Measurements from ENCODE around the gene PLAA.

PLAA gene

DNA sequence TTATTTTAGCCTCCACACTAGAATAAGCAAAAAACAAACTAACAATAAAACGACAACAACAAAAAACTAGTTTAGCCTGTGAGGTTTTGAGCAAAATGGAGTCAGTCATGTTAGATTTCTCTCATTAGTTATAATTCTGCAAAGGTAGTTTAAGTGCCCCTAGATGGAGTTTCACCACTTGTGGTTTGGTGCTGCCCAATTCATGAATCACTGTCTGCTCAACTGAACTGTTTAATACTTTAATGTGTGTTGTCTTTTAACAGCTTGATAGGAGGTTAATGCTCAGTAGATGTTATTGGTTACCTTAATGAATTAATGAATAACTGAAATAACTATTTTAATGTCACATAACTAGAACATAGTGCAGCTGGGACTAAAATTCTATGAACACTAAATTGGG is 3.5 kb upstream of the PLAA start:
- CTCF ChIA-PET = interaction anchor here (0.6 kb wide), 1 partner anchor 79 kb away, joined by 3 read pairs; no protein-coding TSS in a partner anchor

DNA sequence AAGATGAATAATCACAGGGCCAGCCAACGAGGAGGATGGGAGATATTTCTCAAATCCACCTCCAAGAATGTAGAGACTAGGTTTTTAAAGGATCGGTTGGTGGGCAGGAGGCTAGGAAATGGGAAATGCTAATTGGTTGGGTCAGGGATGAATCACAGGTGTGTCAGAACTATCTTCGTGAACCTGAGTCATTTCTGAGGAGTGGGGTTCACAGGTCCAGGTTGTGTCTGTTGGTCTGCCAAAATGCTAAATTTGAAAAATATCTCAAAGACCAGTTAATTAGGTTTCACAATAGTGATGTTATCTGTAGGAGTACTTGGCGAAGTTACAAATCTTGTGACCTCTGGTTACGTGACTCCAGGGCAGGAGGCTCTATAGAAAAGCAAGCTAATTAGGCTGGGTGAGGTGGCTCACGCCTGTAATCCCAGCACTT is 2.6 kb upstream of the PLAA start:
- CTCF ChIA-PET = no interaction called here
- POLR2A ChIA-PET = interaction anchor here (1.0 kb wide), 1 partner anchor 58 kb away, joined by 3 read pairs; the partner anchor contains the start of gene CAAP1
- Histone ChIP-seq H3K9me3 (ENCODE audit: control insufficient read depth, insufficient read depth, low read depth, low read length) (no peaks in the 10 kb centered on the region), H3K36me3 (ENCODE audit: control insufficient read depth in 2 of 2, insufficient read depth in 1 of 2, low read length in 2 of 2) (no peaks in the 10 kb centered on the region; a peak in 1 of 3 replicates), H3K27ac (ENCODE audit: extremely low read depth, low read depth, low read length) (no peak overlapping the region), H3K4me3 (ENCODE audit: low read depth, low read length) (no peak overlapping the region), H3K4me1 (ENCODE audit: control insufficient read depth, insufficient read depth, low read length) (peaks cover 13% of the 10 kb centered on the region)
- TF ChIP-seq ZNF366 (tag by site-specific recombination; conservative IDR thresholded peaks at IDR 0.05) (0 out of 2 replicates have a peak, but pooled peaks have one; percentile 49), ZNF629 (tag by site-specific recombination; IDR thresholded peaks at IDR 0.05) (no peak), ZNF791 (tag by site-specific recombination; IDR thresholded peaks at IDR 0.05) (no peak), ZNF391 (tag by site-specific recombination; IDR thresholded peaks at IDR 0.05; ENCODE audit: borderline replicate concordance, low read depth) (no peak), ZNF561 (tag by site-specific recombination; IDR thresholded peaks at IDR 0.05; ENCODE audit: borderline replicate concordance) (no peak), KLF1 (tag by site-specific recombination; IDR thresholded peaks at IDR 0.05) (no peak), ZNF473 (tag by site-specific recombination; IDR thresholded peaks at IDR 0.05) (no peak), ZNF239 (tag by site-specific recombination; IDR thresholded peaks at IDR 0.05) (no peak), ZNF211 (tag by site-specific recombination; IDR thresholded peaks at IDR 0.05; ENCODE audit: low read depth) (no peak), ZNF350 (tag by site-specific recombination; IDR thresholded peaks at IDR 0.05) (no peak), WT1 (tag by site-specific recombination; IDR thresholded peaks at IDR 0.05) (peak; percentile 66), ZNF670 (tag by site-specific recombination; IDR thresholded peaks at IDR 0.05; ENCODE audit: low read depth) (no peak), ZNF10 (tag by site-specific recombination; IDR thresholded peaks at IDR 0.05) (no peak)
- TF ChIP-seq, protein P1, sequence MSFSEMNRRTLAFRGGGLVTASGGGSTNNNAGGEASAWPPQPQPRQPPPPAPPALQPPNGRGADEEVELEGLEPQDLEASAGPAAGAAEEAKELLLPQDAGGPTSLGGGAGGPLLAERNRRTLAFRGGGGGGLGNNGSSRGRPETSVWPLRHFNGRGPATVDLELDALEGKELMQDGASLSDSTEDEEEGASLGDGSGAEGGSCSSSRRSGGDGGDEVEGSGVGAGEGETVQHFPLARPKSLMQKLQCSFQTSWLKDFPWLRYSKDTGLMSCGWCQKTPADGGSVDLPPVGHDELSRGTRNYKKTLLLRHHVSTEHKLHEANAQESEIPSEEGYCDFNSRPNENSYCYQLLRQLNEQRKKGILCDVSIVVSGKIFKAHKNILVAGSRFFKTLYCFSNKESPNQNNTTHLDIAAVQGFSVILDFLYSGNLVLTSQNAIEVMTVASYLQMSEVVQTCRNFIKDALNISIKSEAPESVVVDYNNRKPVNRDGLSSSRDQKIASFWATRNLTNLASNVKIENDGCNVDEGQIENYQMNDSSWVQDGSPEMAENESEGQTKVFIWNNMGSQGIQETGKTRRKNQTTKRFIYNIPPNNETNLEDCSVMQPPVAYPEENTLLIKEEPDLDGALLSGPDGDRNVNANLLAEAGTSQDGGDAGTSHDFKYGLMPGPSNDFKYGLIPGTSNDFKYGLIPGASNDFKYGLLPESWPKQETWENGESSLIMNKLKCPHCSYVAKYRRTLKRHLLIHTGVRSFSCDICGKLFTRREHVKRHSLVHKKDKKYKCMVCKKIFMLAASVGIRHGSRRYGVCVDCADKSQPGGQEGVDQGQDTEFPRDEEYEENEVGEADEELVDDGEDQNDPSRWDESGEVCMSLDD (tag by site-specific recombination; IDR thresholded peaks at IDR 0.05) = no peak
- TF ChIP-seq, protein P2, sequence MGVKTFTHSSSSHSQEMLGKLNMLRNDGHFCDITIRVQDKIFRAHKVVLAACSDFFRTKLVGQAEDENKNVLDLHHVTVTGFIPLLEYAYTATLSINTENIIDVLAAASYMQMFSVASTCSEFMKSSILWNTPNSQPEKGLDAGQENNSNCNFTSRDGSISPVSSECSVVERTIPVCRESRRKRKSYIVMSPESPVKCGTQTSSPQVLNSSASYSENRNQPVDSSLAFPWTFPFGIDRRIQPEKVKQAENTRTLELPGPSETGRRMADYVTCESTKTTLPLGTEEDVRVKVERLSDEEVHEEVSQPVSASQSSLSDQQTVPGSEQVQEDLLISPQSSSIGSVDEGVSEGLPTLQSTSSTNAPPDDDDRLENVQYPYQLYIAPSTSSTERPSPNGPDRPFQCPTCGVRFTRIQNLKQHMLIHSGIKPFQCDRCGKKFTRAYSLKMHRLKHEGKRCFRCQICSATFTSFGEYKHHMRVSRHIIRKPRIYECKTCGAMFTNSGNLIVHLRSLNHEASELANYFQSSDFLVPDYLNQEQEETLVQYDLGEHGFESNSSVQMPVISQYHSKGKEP (tag by site-specific recombination; IDR thresholded peaks at IDR 0.05) = no peak
- TF ChIP-seq, protein P3, sequence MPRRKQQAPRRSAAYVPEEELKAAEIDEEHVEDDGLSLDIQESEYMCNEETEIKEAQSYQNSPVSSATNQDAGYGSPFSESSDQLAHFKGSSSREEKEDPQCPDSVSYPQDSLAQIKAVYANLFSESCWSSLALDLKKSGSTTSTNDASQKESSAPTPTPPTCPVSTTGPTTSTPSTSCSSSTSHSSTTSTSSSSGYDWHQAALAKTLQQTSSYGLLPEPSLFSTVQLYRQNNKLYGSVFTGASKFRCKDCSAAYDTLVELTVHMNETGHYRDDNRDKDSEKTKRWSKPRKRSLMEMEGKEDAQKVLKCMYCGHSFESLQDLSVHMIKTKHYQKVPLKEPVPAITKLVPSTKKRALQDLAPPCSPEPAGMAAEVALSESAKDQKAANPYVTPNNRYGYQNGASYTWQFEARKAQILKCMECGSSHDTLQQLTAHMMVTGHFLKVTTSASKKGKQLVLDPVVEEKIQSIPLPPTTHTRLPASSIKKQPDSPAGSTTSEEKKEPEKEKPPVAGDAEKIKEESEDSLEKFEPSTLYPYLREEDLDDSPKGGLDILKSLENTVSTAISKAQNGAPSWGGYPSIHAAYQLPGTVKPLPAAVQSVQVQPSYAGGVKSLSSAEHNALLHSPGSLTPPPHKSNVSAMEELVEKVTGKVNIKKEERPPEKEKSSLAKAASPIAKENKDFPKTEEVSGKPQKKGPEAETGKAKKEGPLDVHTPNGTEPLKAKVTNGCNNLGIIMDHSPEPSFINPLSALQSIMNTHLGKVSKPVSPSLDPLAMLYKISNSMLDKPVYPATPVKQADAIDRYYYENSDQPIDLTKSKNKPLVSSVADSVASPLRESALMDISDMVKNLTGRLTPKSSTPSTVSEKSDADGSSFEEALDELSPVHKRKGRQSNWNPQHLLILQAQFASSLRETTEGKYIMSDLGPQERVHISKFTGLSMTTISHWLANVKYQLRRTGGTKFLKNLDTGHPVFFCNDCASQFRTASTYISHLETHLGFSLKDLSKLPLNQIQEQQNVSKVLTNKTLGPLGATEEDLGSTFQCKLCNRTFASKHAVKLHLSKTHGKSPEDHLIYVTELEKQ (tag by site-specific recombination; IDR thresholded peaks at IDR 0.05; ENCODE audit: borderline replicate concordance) = no peak

More for the DNA sequence above, 3.5 kb upstream of the PLAA start:
- Histone ChIP-seq H3K4me3 (ENCODE audit: low read depth, low read length) (no peak overlapping the region), H3K9me3 (ENCODE audit: control insufficient read depth, insufficient read depth, low read depth, low read length) (no peaks in the 10 kb centered on the region), H3K4me1 (ENCODE audit: control insufficient read depth, insufficient read depth, low read length) (peaks cover 14% of the 10 kb centered on the region), H3K27ac (ENCODE audit: extremely low read depth, low read depth, low read length) (no peak overlapping the region), H3K36me3 (ENCODE audit: control insufficient read depth in 2 of 2, insufficient read depth in 1 of 2, low read length in 2 of 2) (no peaks in the 10 kb centered on the region)
- POLR2A ChIA-PET = no interaction called here
- TF ChIP-seq, protein P4, sequence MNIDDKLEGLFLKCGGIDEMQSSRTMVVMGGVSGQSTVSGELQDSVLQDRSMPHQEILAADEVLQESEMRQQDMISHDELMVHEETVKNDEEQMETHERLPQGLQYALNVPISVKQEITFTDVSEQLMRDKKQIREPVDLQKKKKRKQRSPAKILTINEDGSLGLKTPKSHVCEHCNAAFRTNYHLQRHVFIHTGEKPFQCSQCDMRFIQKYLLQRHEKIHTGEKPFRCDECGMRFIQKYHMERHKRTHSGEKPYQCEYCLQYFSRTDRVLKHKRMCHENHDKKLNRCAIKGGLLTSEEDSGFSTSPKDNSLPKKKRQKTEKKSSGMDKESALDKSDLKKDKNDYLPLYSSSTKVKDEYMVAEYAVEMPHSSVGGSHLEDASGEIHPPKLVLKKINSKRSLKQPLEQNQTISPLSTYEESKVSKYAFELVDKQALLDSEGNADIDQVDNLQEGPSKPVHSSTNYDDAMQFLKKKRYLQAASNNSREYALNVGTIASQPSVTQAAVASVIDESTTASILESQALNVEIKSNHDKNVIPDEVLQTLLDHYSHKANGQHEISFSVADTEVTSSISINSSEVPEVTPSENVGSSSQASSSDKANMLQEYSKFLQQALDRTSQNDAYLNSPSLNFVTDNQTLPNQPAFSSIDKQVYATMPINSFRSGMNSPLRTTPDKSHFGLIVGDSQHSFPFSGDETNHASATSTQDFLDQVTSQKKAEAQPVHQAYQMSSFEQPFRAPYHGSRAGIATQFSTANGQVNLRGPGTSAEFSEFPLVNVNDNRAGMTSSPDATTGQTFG (tag by site-specific recombination; IDR thresholded peaks at IDR 0.05; ENCODE audit: borderline replicate concordance) = no peak
- peak; percentile 100 for TF ChIP-seq ZNF549 (tag by site-specific recombination; IDR thresholded peaks at IDR 0.05)
